Measurements from ENCODE around the gene AGFG1.

AGFG1 gene

DNA sequence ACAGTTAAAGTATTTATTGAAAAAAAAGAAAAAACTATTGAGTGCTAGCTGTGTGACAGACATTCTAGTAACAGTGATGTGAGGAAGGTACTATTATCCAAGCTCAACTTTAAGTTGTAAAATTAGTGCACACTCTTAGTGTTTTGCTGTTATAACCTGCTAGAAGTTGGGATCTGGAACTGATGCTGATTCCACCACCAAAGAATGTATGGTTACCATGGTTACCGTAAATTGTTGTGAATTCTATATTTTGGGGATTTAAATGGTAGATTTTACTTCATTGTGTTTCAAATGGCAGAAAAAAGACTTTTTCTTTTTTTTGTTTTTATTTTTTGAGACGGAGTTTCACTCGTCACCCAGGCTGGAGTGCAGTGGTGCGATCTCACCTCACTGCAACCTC is 5.3 kb downstream of the AGFG1 start:
- TF ChIP-seq, protein P1, sequence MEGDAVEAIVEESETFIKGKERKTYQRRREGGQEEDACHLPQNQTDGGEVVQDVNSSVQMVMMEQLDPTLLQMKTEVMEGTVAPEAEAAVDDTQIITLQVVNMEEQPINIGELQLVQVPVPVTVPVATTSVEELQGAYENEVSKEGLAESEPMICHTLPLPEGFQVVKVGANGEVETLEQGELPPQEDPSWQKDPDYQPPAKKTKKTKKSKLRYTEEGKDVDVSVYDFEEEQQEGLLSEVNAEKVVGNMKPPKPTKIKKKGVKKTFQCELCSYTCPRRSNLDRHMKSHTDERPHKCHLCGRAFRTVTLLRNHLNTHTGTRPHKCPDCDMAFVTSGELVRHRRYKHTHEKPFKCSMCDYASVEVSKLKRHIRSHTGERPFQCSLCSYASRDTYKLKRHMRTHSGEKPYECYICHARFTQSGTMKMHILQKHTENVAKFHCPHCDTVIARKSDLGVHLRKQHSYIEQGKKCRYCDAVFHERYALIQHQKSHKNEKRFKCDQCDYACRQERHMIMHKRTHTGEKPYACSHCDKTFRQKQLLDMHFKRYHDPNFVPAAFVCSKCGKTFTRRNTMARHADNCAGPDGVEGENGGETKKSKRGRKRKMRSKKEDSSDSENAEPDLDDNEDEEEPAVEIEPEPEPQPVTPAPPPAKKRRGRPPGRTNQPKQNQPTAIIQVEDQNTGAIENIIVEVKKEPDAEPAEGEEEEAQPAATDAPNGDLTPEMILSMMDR (IDR thresholded peaks at IDR 0.05; ENCODE audit: low read depth, low read length, missing control alignments), result no peak
- no peak overlapping the region for H3K4me3 ChIP-seq (ENCODE audit: low read depth, low read length)
- DNase-seq (ENCODE audit: low read depth), result no peak
- in situ Hi-C loops (cut with HindIII; ENCODE audit: low sequenced_read_pairs), result no loop called here

DNA sequence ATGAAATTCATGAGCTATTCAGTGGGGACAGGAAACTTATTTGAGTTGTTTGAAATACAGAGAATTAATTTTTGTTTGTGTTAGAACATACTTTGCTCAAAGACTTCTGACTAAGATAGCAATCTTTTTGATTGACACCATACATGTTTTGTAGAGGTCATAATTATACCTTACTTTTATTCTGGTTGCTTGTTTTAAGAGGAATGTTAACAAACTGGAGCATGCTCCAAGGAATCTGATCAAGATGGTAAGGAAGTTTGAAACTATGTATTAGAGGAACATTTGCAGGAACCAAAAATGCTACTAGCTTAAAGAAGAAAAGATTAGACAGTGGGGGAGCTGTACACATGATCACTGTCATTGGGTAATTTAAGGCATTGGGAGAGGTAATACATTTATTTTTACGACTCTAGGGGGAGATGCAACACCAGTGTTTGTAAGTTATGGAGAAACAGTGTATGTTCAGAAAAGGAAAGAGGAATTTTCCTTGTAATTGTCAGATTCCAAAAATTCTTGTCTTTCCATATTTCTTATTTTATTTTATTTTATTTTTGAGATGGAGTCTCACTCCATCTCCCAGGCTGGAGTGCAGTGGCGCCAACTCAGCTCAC is 8.0 kb downstream of the AGFG1 start:
- no peak for DNase-seq (ENCODE audit: low read depth)
- TF ChIP-seq, protein P1 (IDR thresholded peaks at IDR 0.05; ENCODE audit: low read depth, low read length, missing control alignments), result peak; percentile 15
- no peak overlapping the region for H3K4me3 ChIP-seq (ENCODE audit: low read depth, low read length)
- in situ Hi-C loops (cut with HindIII; ENCODE audit: low sequenced_read_pairs), result no loop called here

DNA sequence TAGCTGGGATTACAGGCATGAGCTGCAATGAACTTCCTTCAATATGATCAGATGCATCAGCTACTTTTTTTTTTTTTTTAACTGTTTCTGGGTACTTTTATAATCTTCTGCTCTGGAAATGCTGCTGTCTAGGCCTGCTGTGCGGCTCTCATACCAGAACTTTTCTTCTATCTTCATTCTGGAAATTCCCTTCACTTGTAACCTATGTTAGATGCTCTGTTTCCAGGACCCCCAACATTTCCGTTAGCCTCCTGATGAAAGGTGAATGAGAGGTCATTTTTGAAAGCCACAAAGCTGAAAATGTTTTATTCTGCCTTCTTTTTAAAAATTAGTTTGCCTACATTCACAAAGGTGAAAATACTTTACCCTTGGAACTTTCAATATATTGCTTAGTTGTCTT is 8.6 kb downstream of the AGFG1 start:
- TF ChIP-seq, protein P1 (IDR thresholded peaks at IDR 0.05; ENCODE audit: low read depth, low read length, missing control alignments), result no peak
- in situ Hi-C loops (cut with HindIII; ENCODE audit: low sequenced_read_pairs), result no loop called here
- no peak overlapping the region for H3K4me3 ChIP-seq (ENCODE audit: low read depth, low read length)
- DNase-seq (ENCODE audit: low read depth), result no peak

DNA sequence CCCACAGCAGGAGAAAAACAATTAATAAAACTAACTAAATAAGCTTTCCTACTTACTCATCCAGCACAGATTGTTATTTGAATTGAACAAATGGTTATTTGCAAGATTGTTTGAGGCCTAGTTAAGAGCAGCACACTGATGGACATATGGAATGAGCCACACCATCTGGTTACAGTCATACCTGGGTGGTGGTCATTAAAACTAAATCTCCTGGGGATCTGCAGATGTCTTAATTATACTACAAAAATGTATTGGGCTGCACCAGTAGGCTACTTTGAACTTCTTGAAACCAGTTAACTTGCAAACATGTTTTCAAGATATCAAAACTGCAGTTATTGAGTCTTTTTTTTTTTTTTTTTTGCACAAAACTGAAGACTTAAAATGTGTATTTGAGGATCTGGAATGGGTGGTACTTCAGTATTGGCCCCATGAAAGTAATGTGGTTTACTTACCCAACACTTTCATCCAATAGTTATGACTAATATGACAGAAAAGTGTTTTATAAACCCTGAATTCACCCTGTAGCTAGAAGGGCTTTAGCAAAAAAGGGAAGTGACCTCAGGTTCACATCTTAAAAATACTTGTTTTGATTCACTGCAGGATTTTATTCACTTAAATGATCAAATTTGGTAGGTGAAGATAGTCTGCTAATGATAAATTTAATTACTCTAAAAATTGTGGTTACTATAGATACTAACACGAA is 10.8 kb downstream of the AGFG1 start:
- in situ Hi-C loops (cut with HindIII; ENCODE audit: low sequenced_read_pairs), result no loop called here
- no peak for DNase-seq (ENCODE audit: low read depth)
- H3K4me3 ChIP-seq (ENCODE audit: low read depth, low read length), result no peak overlapping the region
- TF ChIP-seq, protein P1 (IDR thresholded peaks at IDR 0.05; ENCODE audit: low read depth, low read length, missing control alignments), result no peak

DNA sequence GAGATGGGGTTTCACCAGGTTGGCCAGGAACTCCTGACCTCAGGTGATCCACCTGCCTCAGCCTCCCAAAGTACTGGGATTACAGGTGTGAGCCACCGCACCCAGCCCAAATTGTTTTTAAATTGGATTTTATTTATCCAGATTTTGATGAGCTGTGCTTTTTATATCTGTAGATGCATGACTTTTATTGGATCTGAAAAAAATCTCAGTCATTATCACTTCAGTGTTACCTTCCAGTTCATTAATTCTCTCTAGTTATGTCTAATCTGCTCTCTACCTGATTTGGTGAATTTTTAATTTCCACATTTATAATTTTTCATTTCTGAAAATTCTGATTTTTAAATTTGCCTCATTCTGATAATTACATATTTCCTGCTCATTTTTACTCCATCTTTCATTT is 13.5 kb downstream of the AGFG1 start:
- DNase-seq (ENCODE audit: low read depth), result no peak
- TF ChIP-seq, protein P1 (IDR thresholded peaks at IDR 0.05; ENCODE audit: low read depth, low read length, missing control alignments), result no peak
- in situ Hi-C loops (cut with HindIII; ENCODE audit: low sequenced_read_pairs), result no loop called here
- no peak overlapping the region for H3K4me3 ChIP-seq (ENCODE audit: low read depth, low read length)

DNA sequence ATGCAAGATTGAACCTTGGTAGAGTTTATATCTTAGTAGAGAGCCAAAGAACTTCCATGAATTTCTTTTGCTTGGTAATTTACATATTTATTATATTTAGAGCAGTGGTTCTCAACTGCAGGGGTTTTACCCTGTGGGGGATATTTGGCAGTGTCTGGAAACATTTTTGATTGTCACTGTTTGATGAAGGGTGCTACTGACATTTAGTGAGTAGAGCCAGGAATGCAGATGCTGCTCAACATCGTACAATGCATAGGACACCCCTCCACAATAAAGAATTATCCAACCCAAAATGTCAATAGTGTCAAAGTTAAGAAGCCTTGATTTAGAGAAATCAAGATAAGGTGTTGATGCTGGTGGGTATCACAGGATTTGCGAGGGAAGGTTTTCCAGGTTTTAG is 14.7 kb downstream of the AGFG1 start:
- in situ Hi-C loops (cut with HindIII; ENCODE audit: low sequenced_read_pairs), result no loop called here
- H3K4me3 ChIP-seq (ENCODE audit: low read depth, low read length), result no peak overlapping the region
- no peak for DNase-seq (ENCODE audit: low read depth)
- TF ChIP-seq, protein P1 (IDR thresholded peaks at IDR 0.05; ENCODE audit: low read depth, low read length, missing control alignments), result no peak

Data from astrocyte of the cerebellum (primary cell).